Measurements from ENCODE around the gene LRRC47.
A peak's percentile ranks its signal among the peaks of the same experiment; 100 is the strongest.
"Not testable (repeated sequence)": the region's sequence is repeated elsewhere in the genome, so short reads cannot be mapped to it uniquely, and the experiment has no call there.

Gene LRRC47

DNA sequence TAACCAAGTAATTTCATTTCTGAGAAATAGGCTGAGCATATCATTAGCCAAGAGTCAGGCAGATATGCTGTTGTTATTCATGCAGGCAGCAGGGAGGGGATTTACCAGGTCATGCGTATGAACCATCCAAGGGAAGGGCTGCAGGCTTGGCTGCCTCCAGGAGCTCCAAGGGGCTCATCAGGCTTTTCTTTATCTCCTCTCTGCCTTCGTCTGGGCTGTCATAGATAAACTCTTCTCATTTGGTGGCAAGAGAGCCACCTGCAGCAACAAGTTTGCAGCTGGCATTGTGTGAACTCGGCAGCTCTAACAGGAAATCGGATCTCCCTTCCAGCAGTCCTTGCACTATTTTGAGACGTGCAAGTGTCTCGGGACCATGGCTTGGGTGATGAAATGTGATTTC, 36.5 kb downstream of the LRRC47 start:
- intact Hi-C loops (cut with DNase I) = no loop called here
- no peak for DNase-seq

DNA sequence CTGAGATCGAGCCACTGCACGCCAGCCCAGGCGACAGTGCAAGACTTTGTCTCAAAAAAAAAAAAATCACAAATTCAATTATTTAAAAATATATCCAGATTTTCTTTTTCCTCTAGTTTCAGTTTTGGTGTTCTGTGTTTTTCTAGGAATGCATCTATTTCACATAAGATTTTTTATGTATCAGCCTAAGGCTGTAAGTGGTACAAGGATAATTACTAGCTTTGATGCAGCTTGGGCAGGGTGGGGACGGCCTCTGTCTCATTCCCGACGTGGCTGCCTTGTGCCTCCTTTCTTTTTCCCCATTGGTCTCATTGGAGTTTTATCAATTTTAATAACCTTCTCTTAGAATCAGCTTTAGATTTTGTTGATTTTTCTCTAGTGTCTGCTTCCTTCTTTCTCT, 37.1 kb downstream of the LRRC47 start:
- intact Hi-C loops (cut with DNase I) = no loop called here
- no peak for DNase-seq

DNA sequence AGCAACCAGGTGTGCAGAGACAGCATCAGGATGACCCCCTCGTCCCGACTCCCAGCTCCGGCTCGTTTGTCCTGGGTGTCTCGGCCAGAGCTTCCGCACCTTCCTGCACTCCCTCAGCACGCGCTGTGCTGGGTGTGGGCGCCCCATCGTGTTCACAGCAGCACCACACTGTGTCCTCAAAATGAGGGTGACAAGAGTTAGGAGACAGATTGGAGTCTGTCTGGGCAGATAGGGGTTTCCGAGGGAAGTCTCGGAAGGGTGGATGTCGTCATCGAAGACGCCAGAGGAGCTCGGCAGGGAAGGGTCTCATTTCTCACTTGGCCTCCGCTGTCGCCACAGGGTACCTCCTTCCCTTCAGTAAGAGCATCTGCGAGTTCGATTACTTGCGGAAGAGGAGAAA, 39.9 kb downstream of the LRRC47 start:
- intact Hi-C loops (cut with DNase I) = no loop called here
- DNase-seq = no peak

DNA sequence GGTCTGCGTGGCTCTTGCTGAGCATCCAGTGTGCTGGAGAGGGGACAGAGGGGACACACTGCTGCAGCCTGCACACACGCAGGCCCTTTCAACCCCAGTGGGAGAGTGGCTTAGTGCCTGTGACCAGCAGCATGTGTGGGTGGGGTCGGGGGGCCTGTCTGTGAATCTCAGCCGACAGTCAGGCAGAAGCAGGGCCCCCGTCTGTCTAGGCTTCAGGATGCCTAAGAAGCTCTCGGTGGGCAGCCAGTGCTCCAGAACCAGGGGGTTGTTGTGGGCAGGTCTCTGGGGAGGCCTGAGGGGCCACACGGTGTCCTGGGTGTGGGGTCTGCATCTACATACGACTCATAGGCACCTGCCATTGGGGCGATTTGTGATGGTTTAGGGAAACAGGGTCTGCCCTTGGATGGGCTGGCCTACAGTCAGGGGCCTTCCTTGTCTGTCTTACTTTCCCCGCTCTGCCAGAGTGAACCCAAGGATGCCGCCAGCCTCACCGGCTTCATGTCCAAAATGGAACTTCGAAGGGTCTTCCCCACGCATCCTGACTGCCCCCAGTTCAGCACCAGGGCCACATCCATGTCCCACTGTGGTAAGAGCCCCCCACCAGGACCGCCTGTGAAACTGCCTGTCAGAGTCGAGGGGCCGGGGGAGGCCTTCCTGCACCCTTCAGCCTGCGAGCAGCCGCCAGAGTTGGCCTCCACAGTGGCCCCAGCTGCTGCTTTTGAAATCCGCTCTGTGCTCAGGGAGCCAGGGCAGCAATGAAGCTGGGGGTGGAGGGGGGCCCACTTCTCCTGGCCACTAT, 42.4 kb downstream of the LRRC47 start:
- intact Hi-C loops (cut with DNase I) = no loop called here
- DNase-seq = no peak

DNA sequence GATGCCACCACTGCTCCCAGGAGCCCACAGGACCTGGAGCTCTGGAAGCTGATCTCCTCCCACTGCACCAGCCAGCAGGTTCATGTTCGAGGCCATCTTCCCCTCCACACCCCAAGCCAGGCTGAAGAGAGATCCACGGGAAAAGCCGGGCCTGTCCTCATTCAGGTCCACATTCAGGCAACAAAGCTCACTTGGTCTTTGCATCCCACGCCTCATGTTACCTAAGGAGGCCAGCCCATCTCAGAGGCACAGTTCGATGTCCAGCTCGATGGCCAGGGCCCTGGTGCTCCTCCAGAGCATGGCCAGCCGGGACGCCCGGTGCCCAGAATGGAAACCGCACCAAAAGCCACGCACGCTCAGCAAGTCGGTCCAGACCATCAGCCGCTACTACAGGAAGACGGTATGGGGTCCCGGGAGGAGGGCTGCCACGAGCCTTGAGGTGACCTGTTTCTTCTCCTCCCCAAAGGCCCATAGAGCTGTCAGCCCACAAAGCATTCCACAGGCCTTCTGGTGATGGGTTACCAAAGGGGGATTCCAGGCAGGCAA, 43.8 kb downstream of the LRRC47 start, which contains the start of gene CCDC27:
CCDC27 (plus strand) TSS at position 51 of the 546 bp plus-strand sequence; CDS start at position 83, 32 bp downstream.
- intact Hi-C loops (cut with DNase I) = no loop called here
- no peak for DNase-seq

DNA sequence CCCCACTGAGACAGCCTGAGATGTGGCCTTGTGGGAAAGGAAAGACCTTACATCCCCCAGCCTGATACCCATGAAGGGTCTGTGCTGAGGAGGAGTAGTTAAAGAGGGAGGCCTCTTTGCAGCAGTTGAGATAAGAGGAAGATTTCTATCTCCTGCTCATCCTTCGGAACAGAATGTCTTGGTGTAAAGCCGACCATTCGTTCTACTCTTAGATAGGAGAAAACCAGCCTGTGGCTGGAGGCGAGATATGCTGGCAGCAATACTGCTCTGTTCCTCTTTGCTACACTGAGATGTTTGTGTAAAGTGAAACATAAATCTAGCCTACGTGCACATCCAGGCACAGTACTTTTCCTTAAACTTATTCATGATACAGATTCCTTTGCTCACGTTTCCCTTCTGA, 45.6 kb downstream of the LRRC47 start:
- DNase-seq = no peak
- intact Hi-C loops (cut with DNase I) = no loop called here

DNA sequence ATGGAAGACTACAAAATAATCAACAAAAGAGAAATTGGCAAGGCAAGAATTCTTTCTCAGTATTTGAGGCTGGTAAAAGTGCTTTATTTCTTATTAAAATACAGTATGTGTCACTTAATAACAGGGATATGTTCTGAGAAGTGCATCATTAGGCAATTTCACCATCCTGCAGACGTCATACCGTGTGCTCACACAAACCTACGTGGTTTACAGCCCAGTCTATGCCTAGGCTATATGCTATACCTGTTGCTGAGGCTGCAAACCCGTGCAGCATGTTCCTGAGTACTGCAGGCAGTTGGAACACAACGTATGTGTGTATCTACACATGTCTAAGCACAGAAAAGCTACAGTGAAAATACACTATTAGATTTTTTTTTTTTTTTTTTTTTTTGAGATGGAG, 46.8 kb downstream of the LRRC47 start:
- intact Hi-C loops (cut with DNase I) = no loop called here
- no peak for DNase-seq

DNA sequence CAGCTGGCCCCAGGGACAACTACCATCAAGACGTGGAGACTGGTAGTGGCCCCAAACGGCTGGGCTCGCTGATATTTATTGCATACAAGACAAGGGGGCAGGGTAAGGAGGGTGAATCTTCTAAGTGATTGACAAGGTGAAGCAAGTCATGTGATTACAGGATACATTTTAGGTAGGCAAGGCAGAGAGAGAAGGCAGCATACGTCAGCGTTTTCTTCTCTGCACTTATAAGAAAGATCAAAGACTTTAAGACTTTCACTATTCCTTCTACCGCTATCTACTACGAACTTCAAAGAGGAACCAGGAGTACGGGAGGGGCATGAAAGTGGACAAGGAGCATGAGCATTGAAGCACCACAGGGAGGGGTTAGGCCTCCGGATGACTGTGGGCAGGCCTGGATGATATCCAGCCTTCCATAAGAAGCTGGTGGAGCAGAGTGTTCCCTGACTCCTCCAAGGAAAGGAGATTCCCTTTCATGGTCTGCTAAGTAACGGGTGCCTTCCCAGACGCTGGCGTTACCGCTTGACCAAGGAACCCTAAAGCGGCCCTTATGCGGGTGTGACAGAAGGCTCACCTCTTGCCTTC, 47.9 kb downstream of the LRRC47 start:
- DNase-seq; intact Hi-C loops (cut with DNase I): not testable (repeated sequence)

DNA sequence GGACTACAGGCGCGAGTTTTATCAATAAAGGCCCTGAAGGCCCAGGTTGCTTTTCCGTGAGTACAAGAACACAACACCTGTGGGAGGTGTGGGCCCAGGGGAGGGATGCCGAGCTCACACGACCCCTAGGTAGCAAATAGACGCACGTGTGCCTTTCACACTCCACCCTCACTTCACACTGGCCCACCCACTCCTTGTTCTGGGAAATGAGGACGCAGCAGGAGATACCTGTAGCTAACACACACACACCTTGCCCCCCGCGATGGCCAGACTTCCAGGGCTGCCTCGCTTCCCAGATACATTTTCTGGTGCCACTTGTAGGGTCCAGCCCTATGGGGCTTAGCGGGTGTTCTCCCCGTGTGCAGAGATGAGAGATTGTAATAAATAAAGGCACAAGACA, 48.4 kb downstream of the LRRC47 start:
- intact Hi-C loops (cut with DNase I) = no loop called here

DNA sequence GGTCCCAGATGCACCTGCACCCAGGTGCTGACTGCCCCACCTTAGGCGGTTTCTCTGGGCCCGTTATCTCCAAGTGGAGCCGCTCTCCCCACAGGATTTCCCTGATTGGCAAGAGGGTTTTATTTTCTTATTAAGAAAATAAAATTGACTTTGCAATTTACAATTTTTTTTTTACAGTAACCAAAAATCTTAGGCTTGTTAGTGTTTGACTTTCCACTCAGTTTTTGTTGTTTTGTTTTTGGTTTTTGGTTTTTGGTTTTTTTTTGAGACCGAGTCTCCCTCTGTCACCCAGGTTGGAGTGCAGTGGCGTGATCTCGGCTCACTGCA, 48.8 kb downstream of the LRRC47 start:
- intact Hi-C loops (cut with DNase I) = no loop called here
- no peak for DNase-seq

More for the DNA sequence above, 48.4 kb downstream of the LRRC47 start:
- DNase-seq = no peak

DNA sequence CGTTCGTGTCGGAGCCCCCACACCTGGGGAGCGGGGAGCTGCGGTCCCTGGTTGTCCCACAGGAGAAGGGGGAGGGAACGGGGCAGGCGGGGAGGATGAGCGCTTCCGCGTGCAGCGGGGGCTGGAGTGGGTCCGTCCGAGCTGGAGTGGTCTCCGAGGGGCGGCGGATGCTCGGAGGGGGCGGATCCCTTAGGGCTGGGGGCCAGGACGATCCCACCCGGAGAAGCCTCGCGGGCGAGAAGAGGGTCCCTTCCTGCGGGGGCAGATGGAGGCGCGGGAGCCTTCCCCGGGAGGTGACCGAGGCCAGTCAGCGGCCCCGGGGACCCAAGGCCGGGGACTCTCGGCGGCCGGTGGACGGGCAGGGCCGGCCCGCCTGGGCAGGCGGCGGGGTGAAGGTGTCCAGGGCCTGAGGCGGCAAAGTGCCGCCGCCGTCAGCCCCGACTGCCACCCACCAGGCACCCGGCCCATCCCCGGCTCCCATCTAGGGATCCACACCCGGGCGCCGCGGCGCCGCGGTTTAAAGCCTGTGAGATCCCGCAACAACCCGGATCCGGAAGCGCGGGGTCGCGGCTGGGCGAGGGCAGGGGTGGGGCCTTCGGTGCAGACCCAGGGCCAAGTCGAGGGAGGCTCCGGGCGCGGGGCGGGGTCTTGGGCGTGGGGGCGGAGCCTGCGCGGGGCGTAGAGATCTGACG, 49.3 kb downstream of the LRRC47 start:
- DNase-seq = peak; percentile 89 to 97 (median 94)
- intact Hi-C loops (cut with DNase I) = no loop called here

DNA sequence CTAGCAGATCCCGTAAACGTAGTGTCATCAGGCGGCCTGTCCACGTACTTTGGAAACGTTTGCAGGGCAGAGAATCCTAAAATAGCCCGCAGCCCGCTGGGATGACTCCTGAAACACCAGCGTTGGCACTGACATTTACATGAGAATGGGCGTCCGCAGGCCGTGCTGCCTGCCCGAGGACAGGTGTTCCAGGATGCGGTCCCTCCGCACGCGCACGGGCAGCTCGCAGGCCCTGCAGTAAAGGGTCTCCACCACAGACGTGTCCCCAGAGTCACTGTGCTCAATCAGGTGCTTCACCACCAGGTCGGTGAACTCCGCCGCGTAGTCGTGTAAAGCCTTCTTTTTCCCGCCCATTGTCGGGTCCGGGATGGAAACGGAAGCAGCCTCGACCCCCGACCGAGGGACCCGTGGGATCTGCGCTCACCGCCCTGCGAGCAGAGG, 49.9 kb downstream of the LRRC47 start:
- DNase-seq = no peak
- intact Hi-C loops (cut with DNase I) = no loop called here

DNA sequence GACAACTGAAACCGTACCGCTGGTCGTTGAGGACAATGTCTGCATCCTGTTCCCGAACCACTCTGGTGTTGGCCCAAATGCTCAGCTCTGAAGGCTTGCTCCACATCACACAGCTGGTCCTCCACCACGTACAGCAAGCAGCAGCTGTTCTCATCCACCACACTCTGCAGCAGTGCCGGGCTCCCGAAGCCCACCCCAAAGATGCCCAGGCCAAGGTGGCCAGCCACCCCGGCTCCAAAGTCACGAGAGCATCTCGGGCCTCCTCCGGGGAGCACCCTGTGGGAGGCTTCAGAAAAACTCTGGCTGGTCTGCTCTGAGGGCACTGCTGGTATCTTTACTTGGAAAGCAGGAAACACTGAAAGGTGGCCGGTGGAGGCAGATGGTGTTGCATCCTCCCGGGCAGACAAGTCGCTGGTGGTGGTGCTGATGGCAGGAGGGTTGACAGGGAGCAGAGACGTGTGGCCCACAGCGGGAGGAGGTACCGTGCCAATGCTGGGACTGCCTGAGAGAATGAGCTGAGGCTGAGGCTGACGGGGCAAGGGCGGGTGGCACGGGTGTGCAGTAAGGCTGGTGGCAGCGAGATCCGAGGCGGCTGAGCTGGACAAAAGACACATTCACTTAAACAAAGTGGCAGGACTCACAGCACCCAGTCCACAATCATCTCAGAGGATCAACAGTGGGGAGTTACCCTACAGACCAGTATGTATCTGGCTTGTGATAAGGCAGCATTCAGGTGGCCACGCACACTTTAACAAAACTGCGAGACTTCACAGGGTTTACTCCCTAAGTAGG, 50.5 kb downstream of the LRRC47 start:
- intact Hi-C loops (cut with DNase I) = no loop called here

DNA sequence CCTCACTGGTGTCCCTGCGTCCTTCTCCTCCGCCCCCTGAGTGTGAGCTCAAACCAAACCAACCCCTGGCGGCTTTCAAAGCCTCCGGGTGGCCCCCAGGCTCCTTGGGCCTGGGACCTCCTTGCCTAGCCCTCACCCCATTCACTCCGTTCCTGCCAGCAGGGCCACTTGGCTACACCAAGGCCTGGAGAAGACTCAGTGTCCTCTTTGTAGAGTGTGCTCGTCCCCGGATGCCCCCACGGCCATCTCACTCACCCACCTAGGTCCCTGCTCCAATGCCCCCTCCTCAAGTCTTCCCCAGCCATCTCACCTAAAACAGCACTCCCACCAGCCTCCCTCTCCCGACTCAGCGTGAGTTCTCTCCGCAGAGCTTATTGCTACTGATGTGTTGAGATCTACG, 51.2 kb downstream of the LRRC47 start:
- intact Hi-C loops (cut with DNase I) = no loop called here
- no peak for DNase-seq

More for the DNA sequence above, 50.5 kb downstream of the LRRC47 start:
- peak in 29 of 42 donors; percentile 15 to 70 (median 44) for DNase-seq

DNA sequence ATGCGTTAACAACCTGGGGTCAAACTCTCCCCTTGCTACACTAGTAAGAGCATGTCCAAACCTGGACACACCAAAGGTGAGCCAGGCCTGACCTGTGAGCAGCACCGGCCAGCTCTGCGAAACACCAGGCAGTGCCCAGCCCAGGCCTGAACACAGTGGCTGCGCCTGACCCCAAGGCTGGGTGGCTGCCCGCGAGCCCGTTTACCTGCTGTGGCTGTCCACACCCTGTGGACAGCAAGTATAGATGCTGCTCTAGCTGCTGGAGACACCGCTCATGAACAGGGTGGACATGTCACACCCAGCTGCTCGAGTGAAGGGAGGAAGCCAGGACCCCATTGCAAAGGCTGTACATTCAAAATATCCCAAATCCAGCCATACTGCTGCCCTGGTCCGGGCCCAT, 51.7 kb downstream of the LRRC47 start:
- intact Hi-C loops (cut with DNase I) = no loop called here
- no peak for DNase-seq

DNA sequence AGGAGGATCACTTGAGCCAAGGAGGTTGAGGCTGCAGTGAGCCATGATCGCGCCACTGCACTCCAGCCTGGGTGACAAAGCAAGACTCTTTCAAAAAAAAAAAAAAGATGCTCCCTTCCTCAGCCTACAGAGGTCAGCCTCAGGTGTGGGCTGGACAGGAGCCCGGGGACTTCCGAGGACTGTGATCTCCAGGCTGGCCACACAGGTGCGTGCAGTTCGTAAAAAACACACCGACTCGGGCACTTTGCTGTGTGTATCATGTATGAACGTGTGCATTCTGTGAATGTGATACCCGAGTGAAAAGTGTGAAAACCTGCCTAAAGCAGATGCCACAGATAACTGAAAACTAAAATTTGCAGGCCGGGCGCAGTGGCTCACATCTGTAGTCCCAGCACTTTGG, 52.5 kb downstream of the LRRC47 start:
- peak in 1 of 42 donors; percentile 31 for DNase-seq
- intact Hi-C loops (cut with DNase I) = no loop called here

DNA sequence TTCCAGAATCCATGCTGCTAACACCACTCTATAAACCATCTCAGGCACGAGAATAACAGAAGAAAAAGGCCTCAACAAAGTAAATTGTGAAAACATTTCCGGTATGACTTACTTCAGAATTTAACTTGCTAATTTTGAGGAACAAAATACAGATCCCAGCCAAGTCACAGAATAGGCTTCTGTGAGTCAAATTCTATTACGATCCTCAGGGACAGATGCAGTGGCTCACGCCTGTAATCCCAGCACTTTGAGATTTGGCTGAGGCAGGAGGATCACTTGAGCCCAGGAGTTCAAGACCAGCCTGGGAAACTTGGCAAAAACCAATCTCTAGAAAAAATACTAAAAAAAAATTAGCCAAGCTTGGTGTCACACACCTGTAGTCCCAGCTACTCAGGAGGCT, 52.9 kb downstream of the LRRC47 start:
- intact Hi-C loops (cut with DNase I) = no loop called here
- no peak for DNase-seq

DNA sequence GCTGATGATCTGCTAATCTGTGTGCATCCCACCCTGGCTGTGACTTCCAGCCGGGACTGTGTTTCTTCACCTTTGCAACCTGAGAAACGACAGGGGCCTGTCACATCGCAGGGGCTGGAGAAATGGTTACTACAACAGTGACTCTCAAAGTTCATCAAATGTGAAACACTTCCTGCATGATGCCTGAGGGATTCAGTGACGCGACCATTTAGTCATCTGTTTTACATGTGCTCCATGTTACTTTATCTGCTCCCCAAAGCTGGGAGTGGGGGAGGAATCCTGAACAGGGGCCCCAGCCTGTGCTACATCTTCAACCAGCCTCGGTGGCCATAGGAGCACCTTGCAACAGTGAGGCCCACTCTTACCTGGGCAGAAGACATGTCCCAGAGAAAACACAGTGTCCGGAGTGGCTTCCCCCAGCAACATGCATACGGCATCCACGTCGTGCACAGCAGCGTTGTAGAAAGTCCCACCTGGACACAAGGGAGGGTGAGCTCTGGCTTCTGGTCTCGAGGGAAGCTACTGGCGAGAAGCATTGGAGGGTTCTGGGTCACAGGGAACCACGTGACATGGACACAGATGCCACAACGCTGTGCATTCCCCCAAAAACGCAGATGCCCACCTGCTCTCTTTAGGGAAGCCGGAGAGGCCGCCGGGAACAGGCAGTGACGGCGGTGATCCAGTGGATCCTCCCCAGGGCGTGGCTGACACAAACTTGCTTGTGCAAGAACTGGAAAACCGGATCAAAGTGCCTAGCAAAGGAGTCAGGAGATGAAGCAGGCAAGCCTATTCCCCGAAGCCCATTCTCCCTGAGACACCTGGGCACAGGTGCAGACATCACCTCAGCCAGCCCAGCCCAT, 53.6 kb downstream of the LRRC47 start:
- intact Hi-C loops (cut with DNase I) = no loop called here
- no peak for DNase-seq
